HCT116 (cell line): Measurements from ENCODE around the gene PCDHA3. TPM values are rescaled to one million over a fixed set of nuclear protein-coding genes. Genes with fewer than 3 reads are reported as not detected.
"Not testable (repeated sequence)": the region's sequence is repeated elsewhere in the genome, so short reads cannot be mapped to it uniquely, and the experiment has no call there.

Experiments
- ATAC-seq: fragments of 200-7000 bp; cut with Tn5 transposase; 2 replicates; pipeline ENCODE4 v1.9.1; 2020; ENCODE audit warnings: mild to moderate bottlenecking, moderate library complexity
- BruUV-seq: library from RNA; stranded (reverse); fragments of 400-500 nt; replicated peaks from 2 replicates; lab custom pipeline; 2021; lab: Mats Ljungman, UMichigan
- CTCF ChIA-PET: fragments of 300-600 bp; sonication (Branson Sonifier 250); formaldehyde crosslinking; loops from one replicate; lab custom pipeline; 2021; ENCODE audit warnings: antibody characterized with exemption; lab: Charles Lee
- POLR2A ChIA-PET: fragments of 300-600, 350-600 bp; sonication (Branson Sonifier 250); formaldehyde crosslinking; loops from one replicate; lab custom pipeline; 2021; ENCODE audit warnings: antibody characterized with exemption; lab: Charles Lee
- RAD21 ChIA-PET, 2 experiments: fragments of 300-600 bp; sonication (Branson Sonifier 250); formaldehyde crosslinking; loops; one replicate each; lab custom pipeline; 2023; ENCODE audit warnings: low total read pairs in 2 of 2; ENCODE audit not compliant: uncharacterized antibody in 2 of 2, unreplicated experiment in 2 of 2, low non-redundant PET in 1 of 2; lab: Charles Lee
- DNase-seq: peaks from one replicate; pipeline ENCODE4 v3.0.0-alpha.2; 2010; ENCODE audit warnings: low read depth, low spot score
- H2AFZ ChIP-seq: fragments of 200-600 bp; shearing (Covaris generic), sonication (generic); 2 replicates; pipeline ENCODE4 v1.6.1; 2017; ENCODE audit warnings: low read depth, mixed run types, mixed read lengths, antibody characterized with exemption, low read length; ENCODE audit not compliant: poor library complexity, severe bottlenecking
- H3K27ac ChIP-seq: 2 replicates; pipeline ENCODE4 v1.5.1; 2012; ENCODE audit warnings: low read depth, low read length
- H3K27me3 ChIP-seq: fragments of 200-600 bp; sonication (generic); 2 replicates; pipeline ENCODE4 v1.6.1; 2016; ENCODE audit warnings: mixed run types, low read length, mixed read lengths; ENCODE audit not compliant: insufficient read depth
- H3K36me3 ChIP-seq, 2 experiments: fragments of 200-500 bp in 1 of 2; fragments of 200-600 bp in 1 of 2; sonication (Bioruptor generic) in 1 of 2; sonication (generic) in 1 of 2; 2 replicates each; pipeline versions ENCODE4 v1.5.1 to v1.6.1; 2014 to 2016; ENCODE audit warnings: low read length in 2 of 2, inconsistent platforms in 1 of 2, mixed read lengths in 1 of 2, mixed run types in 1 of 2; ENCODE audit not compliant: insufficient read depth in 2 of 2, control insufficient read depth in 1 of 2
- H3K4me1 ChIP-seq, 2 experiments: fragments of 200-600 bp in 1 of 2; sonication (generic) in 1 of 2; 2 replicates each; pipeline versions ENCODE4 v1.5.1 to v1.6.1; 2012 to 2017; ENCODE audit warnings: low read length in 2 of 2, inconsistent platforms in 1 of 2, mild to moderate bottlenecking in 1 of 2, mixed read lengths in 1 of 2, mixed run types in 1 of 2, moderate library complexity in 1 of 2; ENCODE audit not compliant: insufficient read depth in 2 of 2, control insufficient read depth in 1 of 2
- H3K4me2 ChIP-seq: fragments of 200-600 bp; sonication (generic); 2 replicates; pipeline ENCODE4 v1.6.1; 2017; ENCODE audit warnings: mixed run types, low read length, mixed read lengths
- H3K4me3 ChIP-seq, 2 experiments: fragments of 200-600 bp in 1 of 2; sonication (generic) in 1 of 2; replicated peaks in 1 of 2; 2 replicates each; pipeline ENCODE4 v1.5.1; 2011 to 2016; ENCODE audit warnings: low read length in 2 of 2, control low read depth in 1 of 2, low read depth in 1 of 2, mild to moderate bottlenecking in 1 of 2, mixed read lengths in 1 of 2, mixed run types in 1 of 2
- H3K79me2 ChIP-seq: fragments of 200-600 bp; sonication (generic); 2 replicates; pipeline ENCODE4 v1.6.1; 2017; ENCODE audit warnings: mild to moderate bottlenecking, mixed run types, low read length, moderate library complexity, mixed read lengths; ENCODE audit not compliant: insufficient read depth
- H3K9ac ChIP-seq: fragments of 200-600 bp; sonication (generic); 2 replicates; pipeline ENCODE4 v1.6.1; 2016; ENCODE audit warnings: low read length, mixed read lengths
- H3K9me2 ChIP-seq: fragments of 200-600 bp; sonication (generic), shearing (Covaris generic); 2 replicates; pipeline ENCODE4 v1.6.1; 2017; ENCODE audit warnings: mixed run types, mild to moderate bottlenecking, moderate library complexity; ENCODE audit not compliant: insufficient read depth
- H3K9me3 ChIP-seq, 2 experiments: fragments of 200-500 bp in 1 of 2; fragments of 200-600 bp in 1 of 2; sonication (Bioruptor generic) in 1 of 2; sonication (generic) in 1 of 2; 2 replicates each; pipeline ENCODE4 v1.6.1; 2014 to 2017; ENCODE audit warnings: low read length in 2 of 2, mixed read lengths in 2 of 2, inconsistent platforms in 1 of 2, low read depth in 1 of 2, mild to moderate bottlenecking in 1 of 2, mixed run types in 1 of 2, moderate library complexity in 1 of 2; ENCODE audit not compliant: control insufficient read depth in 1 of 2, insufficient read depth in 1 of 2
- H4K20me1 ChIP-seq: fragments of 200-600 bp; sonication (generic), shearing (Covaris generic); 2 replicates; pipeline ENCODE4 v1.6.1; 2017; ENCODE audit warnings: mixed run types, mild to moderate bottlenecking, moderate library complexity; ENCODE audit not compliant: insufficient read depth
- intact Hi-C: fragments of 100-400 bp; cut with micrococcal nuclease; formaldehyde crosslinking; loops from 2 replicates; pipeline ENCODE4 v1.10.0; 2022
- total RNA-seq: library from RNA; stranded (reverse); gene quantifications from one replicate; pipeline ENCODE4 v1.2.1, GENCODE V29; 2021; ENCODE audit not compliant: unreplicated experiment

The PCDHA3 gene
- total RNA-seq, 1 experiment from 2014 or later: not detected

DNA sequence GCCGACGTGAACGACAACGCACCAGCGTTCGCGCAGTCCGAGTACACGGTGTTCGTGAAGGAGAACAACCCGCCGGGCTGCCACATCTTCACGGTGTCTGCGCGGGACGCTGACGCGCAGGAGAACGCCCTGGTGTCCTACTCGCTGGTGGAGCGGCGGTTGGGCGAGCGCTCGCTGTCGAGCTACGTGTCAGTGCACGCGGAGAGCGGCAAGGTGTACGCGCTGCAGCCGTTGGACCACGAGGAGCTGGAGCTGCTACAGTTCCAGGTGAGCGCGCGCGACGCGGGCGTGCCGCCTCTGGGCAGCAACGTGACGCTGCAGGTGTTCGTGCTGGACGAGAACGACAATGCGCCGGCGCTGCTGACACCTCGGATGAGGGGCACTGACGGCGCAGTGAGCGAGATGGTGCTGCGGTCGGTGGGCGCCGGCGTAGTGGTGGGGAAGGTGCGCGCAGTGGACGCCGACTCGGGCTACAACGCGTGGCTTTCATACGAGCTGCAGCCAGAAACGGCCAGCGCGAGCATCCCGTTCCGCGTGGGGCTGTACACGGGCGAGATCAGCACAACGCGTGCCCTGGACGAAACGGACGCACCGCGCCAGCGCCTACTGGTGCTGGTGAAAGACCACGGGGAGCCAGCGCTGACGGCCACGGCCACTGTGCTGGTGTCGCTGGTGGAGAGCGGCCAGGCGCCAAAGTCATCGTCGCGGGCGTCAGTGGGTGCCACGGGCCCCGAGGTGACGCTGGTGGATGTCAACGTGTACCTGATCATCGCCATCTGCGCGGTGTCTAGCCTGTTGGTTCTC is 49.2 kb downstream of the PCDHA3 start:
- DNase-seq, H3K9me3 ChIP-seq, H3K36me3 ChIP-seq, H3K9me2 ChIP-seq, POLR2A ChIA-PET, RAD21 ChIA-PET, BruUV-seq, H3K4me1 ChIP-seq, H2AFZ ChIP-seq, H3K9ac ChIP-seq, ATAC-seq, H3K27ac ChIP-seq, H3K79me2 ChIP-seq, H3K27me3 ChIP-seq, H3K4me2 ChIP-seq, H4K20me1 ChIP-seq, H3K4me3 ChIP-seq, CTCF ChIA-PET: not testable (repeated sequence)
- intact Hi-C loops: loop anchor here (10.0 kb wide), 1 partner anchor 715 kb away; no protein-coding TSS in a partner anchor

Other genes with a start within 250 kb of the PCDHA3 start
- gene SRA1, start 243.6 kb upstream of the PCDHA3 start, total RNA-seq: 41.7 TPM
- 28.4 TPM for gene APBB3, start 236.5 kb upstream of the PCDHA3 start, total RNA-seq
- 37.5 TPM for gene SLC35A4, start 236.2 kb upstream of the PCDHA3 start, total RNA-seq
- 0.42 TPM for gene CD14, start 167.9 kb upstream of the PCDHA3 start, total RNA-seq
- gene TMCO6, start 161.6 kb upstream of the PCDHA3 start, total RNA-seq: 28.0 TPM
- gene NDUFA2, start 153.4 kb upstream of the PCDHA3 start, total RNA-seq: 68.3 TPM
- 96.6 TPM for gene IK, start 153.2 kb upstream of the PCDHA3 start, total RNA-seq
- gene WDR55, start 136.2 kb upstream of the PCDHA3 start, total RNA-seq: 37.2 TPM
- 2.3 TPM for gene DND1, start 127.5 kb upstream of the PCDHA3 start, total RNA-seq
- 91.1 TPM for gene HARS1, start 109.7 kb upstream of the PCDHA3 start, total RNA-seq
- 38.8 TPM for gene HARS2, start 109.6 kb upstream of the PCDHA3 start, total RNA-seq
- 55.3 TPM for gene ZMAT2, start 100.6 kb upstream of the PCDHA3 start, total RNA-seq
- gene PCDHA1, start 14.9 kb upstream of the PCDHA3 start, total RNA-seq: not detected
- gene PCDHA2, start 6.2 kb upstream of the PCDHA3 start, total RNA-seq: not detected
- gene PCDHA4, start 6.0 kb downstream of the PCDHA3 start, total RNA-seq: not detected
- not detected for gene PCDHA5, start 20.6 kb downstream of the PCDHA3 start, total RNA-seq
- not detected for gene PCDHA6, start 26.9 kb downstream of the PCDHA3 start, total RNA-seq
- gene PCDHA7, start 33.2 kb downstream of the PCDHA3 start, total RNA-seq: not detected
- gene PCDHA8, start 40.1 kb downstream of the PCDHA3 start, total RNA-seq: not detected
- not detected for gene PCDHA9, start 47.3 kb downstream of the PCDHA3 start, total RNA-seq
- gene PCDHA10, start 54.8 kb downstream of the PCDHA3 start, total RNA-seq: 0.05 TPM
- gene PCDHA11, start 67.9 kb downstream of the PCDHA3 start, total RNA-seq: 0.27 TPM
- not detected for gene PCDHA12, start 74.3 kb downstream of the PCDHA3 start, total RNA-seq
- not detected for gene PCDHA13, start 81.1 kb downstream of the PCDHA3 start, total RNA-seq
- 1.0 TPM for gene PCDHAC1, start 125.2 kb downstream of the PCDHA3 start, total RNA-seq
- 3.2 TPM for gene PCDHAC2, start 165.4 kb downstream of the PCDHA3 start, total RNA-seq